ENCODE measurements around the gene CCL28.
"Not testable (repeated sequence)": the region's sequence is repeated elsewhere in the genome, so short reads cannot be mapped to it uniquely, and the experiment has no call there.

Gene CCL28

GRCh38 chr5:43410414-43410813 is 1.8 kb downstream of the CCL28 start:
- no peak for DNase-seq
- CTCF ChIA-PET, result interaction anchor here (1.0 to 1.5 kb wide), 2 partner anchors 9 to 36 kb away, joined by 3 read pairs; no protein-coding TSS in a partner anchor

GRCh38 chr5:43409809-43410271 is 2.4 kb downstream of the CCL28 start:
- H3K27me3 ChIP-seq (replicated peaks in 2 of 5; ENCODE audit: control insufficient read depth in 4 of 5, insufficient read depth in 5 of 5, low read length in 4 of 5), result no peaks in the 10 kb centered on the region
- peaks cover 0 to 2% (median 0%) of the 10 kb centered on the region in 5 experiments for H3K9me3 ChIP-seq (ENCODE audit: control extremely low read depth in 1 of 5, control insufficient read depth in 4 of 5, insufficient read depth in 2 of 5, low read depth in 1 of 5, low read length in 4 of 5)
- H3K36me3 ChIP-seq (ENCODE audit: control insufficient read depth in 4 of 4, insufficient read depth in 4 of 4, low read length in 3 of 4), result no peaks in the 10 kb centered on the region
- ChIA-PET POLR2A (no interaction called here), CTCF (interaction anchor here (1.5 kb wide), 1 partner anchor 8 kb away, joined by 3 read pairs; no protein-coding TSS in a partner anchor)
- WGBS (ENCODE audit: insufficient coverage), result 80% methylated on average over 2 of the region's 2 CpGs
- no peaks in the 10 kb centered on the region for H3K4me1 ChIP-seq (ENCODE audit: control extremely low read depth in 1 of 4, control insufficient read depth in 4 of 4, insufficient read depth in 4 of 4, low read length in 3 of 4)
- no peak for DNase-seq
- H3K27ac ChIP-seq (ENCODE audit: insufficient read depth in 1 of 2, low read depth in 1 of 2, low read length in 2 of 2, poor library complexity in 1 of 2, severe bottlenecking in 2 of 2), result no peak overlapping the region
- no peak overlapping the region for H3K4me3 ChIP-seq (ENCODE audit: control insufficient read depth in 1 of 7, extremely low read depth in 1 of 7, insufficient read depth in 4 of 7, low read depth in 2 of 7, low read length in 6 of 7)

More at GRCh38 chr5:43410414-43410813, 1.8 kb downstream of the CCL28 start:
- Histone ChIP-seq H3K9me3 (ENCODE audit: control extremely low read depth in 1 of 5, control insufficient read depth in 4 of 5, insufficient read depth in 2 of 5, low read depth in 1 of 5, low read length in 4 of 5) (no peaks in the 10 kb centered on the region), H3K4me3 (ENCODE audit: control insufficient read depth in 1 of 7, extremely low read depth in 1 of 7, insufficient read depth in 4 of 7, low read depth in 2 of 7, low read length in 6 of 7) (no peak overlapping the region), H3K27ac (ENCODE audit: insufficient read depth in 1 of 2, low read depth in 1 of 2, low read length in 2 of 2, poor library complexity in 1 of 2, severe bottlenecking in 2 of 2) (no peak overlapping the region), H3K36me3 (ENCODE audit: control insufficient read depth in 4 of 4, insufficient read depth in 4 of 4, low read length in 3 of 4) (no peaks in the 10 kb centered on the region), H3K4me1 (ENCODE audit: control extremely low read depth in 1 of 4, control insufficient read depth in 4 of 4, insufficient read depth in 4 of 4, low read length in 3 of 4) (no peaks in the 10 kb centered on the region), H3K27me3 (replicated peaks in 2 of 5; ENCODE audit: control insufficient read depth in 4 of 5, insufficient read depth in 5 of 5, low read length in 4 of 5) (no peaks in the 10 kb centered on the region)
- WGBS (ENCODE audit: insufficient coverage), result 100% methylated on average over 2 of the region's 7 CpGs
- POLR2A ChIA-PET, result no interaction called here

- H3K27ac ChIP-seq (ENCODE audit: insufficient read depth in 1 of 2, low read depth in 1 of 2, low read length in 2 of 2, poor library complexity in 1 of 2, severe bottlenecking in 2 of 2); H3K9me3 ChIP-seq (ENCODE audit: control extremely low read depth in 1 of 5, control insufficient read depth in 4 of 5, insufficient read depth in 2 of 5, low read depth in 1 of 5, low read length in 4 of 5); H3K4me3 ChIP-seq (ENCODE audit: control insufficient read depth in 1 of 7, extremely low read depth in 1 of 7, insufficient read depth in 4 of 7, low read depth in 2 of 7, low read length in 6 of 7); POLR2A ChIA-PET; H3K36me3 ChIP-seq (ENCODE audit: control insufficient read depth in 4 of 4, insufficient read depth in 4 of 4, low read length in 3 of 4); H3K27me3 ChIP-seq (replicated peaks in 2 of 5; ENCODE audit: control insufficient read depth in 4 of 5, insufficient read depth in 5 of 5, low read length in 4 of 5); H3K4me1 ChIP-seq (ENCODE audit: control extremely low read depth in 1 of 4, control insufficient read depth in 4 of 4, insufficient read depth in 4 of 4, low read length in 3 of 4); DNase-seq: not testable (repeated sequence)
- CTCF ChIA-PET, result interaction anchor here (2.3 kb wide), 1 partner anchor 12 kb away, joined by 6 read pairs; no protein-coding TSS in a partner anchor
- WGBS (ENCODE audit: insufficient coverage), result 98% methylated on average over 12 of the region's 16 CpGs
Measured at GRCh38 chr5:43402524-43403066, 9.6 kb downstream of the CCL28 start.

- no peaks in the 10 kb centered on the region for H3K27me3 ChIP-seq (replicated peaks in 2 of 5; ENCODE audit: control insufficient read depth in 4 of 5, insufficient read depth in 5 of 5, low read length in 4 of 5)
- DNase-seq, result no peak
- CTCF ChIA-PET, result interaction anchor here (1.3 kb wide), 1 partner anchor 9 kb away, joined by 3 read pairs; no protein-coding TSS in a partner anchor
- no CpG with 5 or more reads among the region's 1 CpG for WGBS (ENCODE audit: insufficient coverage)
- no peak overlapping the region for H3K27ac ChIP-seq (ENCODE audit: insufficient read depth in 1 of 2, low read depth in 1 of 2, low read length in 2 of 2, poor library complexity in 1 of 2, severe bottlenecking in 2 of 2)
- H3K4me1 ChIP-seq (ENCODE audit: control extremely low read depth in 1 of 4, control insufficient read depth in 4 of 4, insufficient read depth in 4 of 4, low read length in 3 of 4), result peaks cover 0 to 7% (median 3%) of the 10 kb centered on the region in 4 experiments
- H3K36me3 ChIP-seq (ENCODE audit: control insufficient read depth in 4 of 4, insufficient read depth in 4 of 4, low read length in 3 of 4), result no peaks in the 10 kb centered on the region
- POLR2A ChIA-PET, result no interaction called here
- peaks cover 0 to 8% (median 0%) of the 10 kb centered on the region in 5 experiments for H3K9me3 ChIP-seq (ENCODE audit: control extremely low read depth in 1 of 5, control insufficient read depth in 4 of 5, insufficient read depth in 2 of 5, low read depth in 1 of 5, low read length in 4 of 5)
- H3K4me3 ChIP-seq (ENCODE audit: control insufficient read depth in 1 of 7, extremely low read depth in 1 of 7, insufficient read depth in 4 of 7, low read depth in 2 of 7, low read length in 6 of 7), result no peak overlapping the region
Measured at GRCh38 chr5:43401827-43402226, 10.4 kb downstream of the CCL28 start.

GRCh38 chr5:43400082-43400481 is 12.1 kb downstream of the CCL28 start:
- Histone ChIP-seq H3K4me3 (ENCODE audit: control insufficient read depth in 1 of 7, extremely low read depth in 1 of 7, insufficient read depth in 4 of 7, low read depth in 2 of 7, low read length in 6 of 7) (no peak overlapping the region), H3K4me1 (ENCODE audit: control extremely low read depth in 1 of 4, control insufficient read depth in 4 of 4, insufficient read depth in 4 of 4, low read length in 3 of 4) (peaks cover 2 to 14% (median 7%) of the 10 kb centered on the region in 4 experiments), H3K9me3 (ENCODE audit: control extremely low read depth in 1 of 5, control insufficient read depth in 4 of 5, insufficient read depth in 2 of 5, low read depth in 1 of 5, low read length in 4 of 5) (peaks cover 0 to 8% (median 0%) of the 10 kb centered on the region in 5 experiments), H3K36me3 (ENCODE audit: control insufficient read depth in 4 of 4, insufficient read depth in 4 of 4, low read length in 3 of 4) (no peaks in the 10 kb centered on the region), H3K27ac (ENCODE audit: insufficient read depth in 1 of 2, low read depth in 1 of 2, low read length in 2 of 2, poor library complexity in 1 of 2, severe bottlenecking in 2 of 2) (no peak overlapping the region), H3K27me3 (replicated peaks in 2 of 5; ENCODE audit: control insufficient read depth in 4 of 5, insufficient read depth in 5 of 5, low read length in 4 of 5) (no peaks in the 10 kb centered on the region)
- WGBS (ENCODE audit: insufficient coverage), result no CpG with 5 or more reads among the region's 3 CpGs
- ChIA-PET CTCF (interaction anchor here (2.6 kb wide), 1 partner anchor 11 kb away, joined by 11 read pairs; no protein-coding TSS in a partner anchor), POLR2A (no interaction called here)
- DNase-seq, result no peak

- Histone ChIP-seq H3K4me1 (ENCODE audit: control extremely low read depth in 1 of 4, control insufficient read depth in 4 of 4, insufficient read depth in 4 of 4, low read length in 3 of 4) (peaks cover 2 to 14% (median 7%) of the 10 kb centered on the region in 4 experiments), H3K4me3 (ENCODE audit: control insufficient read depth in 1 of 7, extremely low read depth in 1 of 7, insufficient read depth in 4 of 7, low read depth in 2 of 7, low read length in 6 of 7) (peak overlapping the region; percentile 56 to 97 (median 87)), H3K27me3 (replicated peaks in 2 of 5; ENCODE audit: control insufficient read depth in 4 of 5, insufficient read depth in 5 of 5, low read length in 4 of 5) (no peaks in the 10 kb centered on the region), H3K36me3 (ENCODE audit: control insufficient read depth in 4 of 4, insufficient read depth in 4 of 4, low read length in 3 of 4) (no peaks in the 10 kb centered on the region), H3K9me3 (ENCODE audit: control extremely low read depth in 1 of 5, control insufficient read depth in 4 of 5, insufficient read depth in 2 of 5, low read depth in 1 of 5, low read length in 4 of 5) (peaks cover 0 to 4% (median 0%) of the 10 kb centered on the region in 5 experiments), H3K27ac (ENCODE audit: insufficient read depth in 1 of 2, low read depth in 1 of 2, low read length in 2 of 2, poor library complexity in 1 of 2, severe bottlenecking in 2 of 2) (peak overlapping the region in 1 of 2 experiments; percentile 64)
- WGBS (ENCODE audit: insufficient coverage), result 3% methylated on average over 47 of the region's 53 CpGs
- DNase-seq, result peak; percentile 56 to 88 (median 81)
- ChIA-PET CTCF (interaction anchor here (0.9 to 1.3 kb wide), 2 partner anchors 10 to 87 kb away, joined by 3 to 7 read pairs; partner anchors contain the start of gene TMEM267), POLR2A (interaction anchor here (0.6 kb wide), 1 partner anchor 88 kb away, joined by 3 read pairs; no protein-coding TSS in a partner anchor)
Measured at GRCh38 chr5:43396762-43397304, 15.4 kb downstream of the CCL28 start.

- peaks cover 0 to 16% (median 2%) of the 10 kb centered on the region in 4 experiments for H3K36me3 ChIP-seq (ENCODE audit: control insufficient read depth in 4 of 4, insufficient read depth in 4 of 4, low read length in 3 of 4)
- no peaks in the 10 kb centered on the region for H3K27me3 ChIP-seq (replicated peaks in 2 of 5; ENCODE audit: control insufficient read depth in 4 of 5, insufficient read depth in 5 of 5, low read length in 4 of 5)
- POLR2A ChIA-PET, result no interaction called here
- H3K4me1 ChIP-seq (ENCODE audit: control extremely low read depth in 1 of 4, control insufficient read depth in 4 of 4, insufficient read depth in 4 of 4, low read length in 3 of 4), result no peaks in the 10 kb centered on the region
- DNase-seq, result no peak
- H3K4me3 ChIP-seq (ENCODE audit: control insufficient read depth in 1 of 7, extremely low read depth in 1 of 7, insufficient read depth in 4 of 7, low read depth in 2 of 7, low read length in 6 of 7), result no peak overlapping the region
- H3K27ac ChIP-seq (ENCODE audit: insufficient read depth in 1 of 2, low read depth in 1 of 2, low read length in 2 of 2, poor library complexity in 1 of 2, severe bottlenecking in 2 of 2), result no peak overlapping the region
- 100% methylated on average over 1 of the region's 1 CpG for WGBS (ENCODE audit: insufficient coverage)
- H3K9me3 ChIP-seq (ENCODE audit: control extremely low read depth in 1 of 5, control insufficient read depth in 4 of 5, insufficient read depth in 2 of 5, low read depth in 1 of 5, low read length in 4 of 5), result no peaks in the 10 kb centered on the region
- CTCF ChIA-PET, result interaction anchor here (0.6 to 2.8 kb wide), 14 partner anchors 10 to 890 kb away, joined by 3 to 14 read pairs (median 4); partner anchors contain the start of genes HMGCS1 and TMEM267
Measured at GRCh38 chr5:43390471-43390870, 21.7 kb downstream of the CCL28 start.

Measured in common myeloid progenitor, CD34-positive (primary cell).